Activated CD8-positive, alpha-beta memory T cell treated with anti-CD3 and anti-CD28 coated beads, Interleukin-2, amount 50 U/mL, for 24 hours (primary cell): ENCODE results near the gene EMILIN1.
A peak's percentile ranks its signal among the peaks of the same experiment; 100 is the strongest.
"Not testable (repeated sequence)": the region's sequence is repeated elsewhere in the genome, so short reads cannot be mapped to it uniquely, and the experiment has no call there.

Experiments
- DNase-seq: peaks from one replicate; pipeline ENCODE4 v3.0.0-alpha.2; 2020; ENCODE audit errors: extremely low read depth

EMILIN1 gene

GRCh38 chr2:27053776-27054175 is 24.6 kb upstream of the EMILIN1 start:
- no peak for DNase-seq

GRCh38 chr2:27054721-27055120 is 23.7 kb upstream of the EMILIN1 start:
- DNase-seq = no peak

- no peak for DNase-seq
Observed at GRCh38 chr2:27057184-27057583, 21.2 kb upstream of the EMILIN1 start.

GRCh38 chr2:27058210-27058609 is 20.2 kb upstream of the EMILIN1 start:
- DNase-seq = no peak

GRCh38 chr2:27059141-27059820 is 19.1 kb upstream of the EMILIN1 start:
- DNase-seq = no peak

- DNase-seq = no peak
Observed at GRCh38 chr2:27060323-27060722, 18.1 kb upstream of the EMILIN1 start.

GRCh38 chr2:27065128-27065527 is 13.3 kb upstream of the EMILIN1 start:
- DNase-seq = no peak

- no peak for DNase-seq
Observed at GRCh38 chr2:27067385-27067784, 11.0 kb upstream of the EMILIN1 start.

GRCh38 chr2:27069436-27069835 is 9.0 kb upstream of the EMILIN1 start:
- DNase-seq = no peak

GRCh38 chr2:27069961-27070618 is 8.3 kb upstream of the EMILIN1 start:
- no peak for DNase-seq

GRCh38 chr2:27070653-27071276 is 7.7 kb upstream of the EMILIN1 start:
- no peak for DNase-seq

- peak; percentile 70 for DNase-seq
Observed at GRCh38 chr2:27071277-27071989, 7.0 kb upstream of the EMILIN1 start, which contains the start of gene OST4. Gene OST4 (minus strand): TSS chr2:27071654.

GRCh38 chr2:27071990-27072830 is 6.2 kb upstream of the EMILIN1 start:
- no peak for DNase-seq

- no peak for DNase-seq
Observed at GRCh38 chr2:27072920-27073319, 5.5 kb upstream of the EMILIN1 start.

- no peak for DNase-seq
Observed at GRCh38 chr2:27073782-27074181, 4.6 kb upstream of the EMILIN1 start.

GRCh38 chr2:27074738-27075565 is 3.5 kb upstream of the EMILIN1 start:
- no peak for DNase-seq

- DNase-seq = not testable (repeated sequence)
Observed at GRCh38 chr2:27075566-27075871, 2.9 kb upstream of the EMILIN1 start.

GRCh38 chr2:27076323-27076722 is 2.1 kb upstream of the EMILIN1 start:
- no peak for DNase-seq

GRCh38 chr2:27077231-27077630 is 1.2 kb upstream of the EMILIN1 start:
- no peak for DNase-seq

- DNase-seq = no peak
Observed at GRCh38 chr2:27079233-27080139, 1.1 kb downstream of the EMILIN1 start.
